ENCODE measurements around the gene KIF6. TPM values are rescaled to one million over a fixed set of nuclear protein-coding genes. Genes with fewer than 3 reads are reported as not detected.

KIF6 gene
- total and polyA plus RNA-seq, 2 donors: 0.24 to 0.37 TPM

GRCh38 chr6:39756582-39756981 is 31.4 kb upstream of the KIF6 start:
- Histone ChIP-seq H3K27me3 (ENCODE audit: control insufficient read depth in 2 of 2, insufficient read depth in 1 of 2, low read length in 1 of 2) (no peaks in the 10 kb centered on the region), H3K4me3 (ENCODE audit: low read length in 2 of 2) (no peak overlapping the region), H3K9me3 (ENCODE audit: control insufficient read depth in 2 of 2, insufficient read depth in 1 of 2, low read length in 1 of 2) (no peaks in the 10 kb centered on the region), H3K36me3 (ENCODE audit: control insufficient read depth in 2 of 2, insufficient read depth in 2 of 2, low read length in 1 of 2) (no peaks in the 10 kb centered on the region), H3K4me1 (ENCODE audit: control insufficient read depth in 2 of 2, insufficient read depth in 2 of 2, low read length in 2 of 2) (no peaks in the 10 kb centered on the region), H3K27ac (ENCODE audit: low read depth in 1 of 2, low read length in 1 of 2) (no peak overlapping the region)
- no peak for DNase-seq (ENCODE audit: low read depth in 6 of 9, low spot score in 9 of 9)
- WGBS: 100% methylated on average over 2 of the region's 2 CpGs

- Histone ChIP-seq H3K9me3 (ENCODE audit: control insufficient read depth in 2 of 2, insufficient read depth in 1 of 2, low read length in 1 of 2) (no peaks in the 10 kb centered on the region), H3K27me3 (ENCODE audit: control insufficient read depth in 2 of 2, insufficient read depth in 1 of 2, low read length in 1 of 2) (no peaks in the 10 kb centered on the region), H3K4me3 (ENCODE audit: low read length in 2 of 2) (no peak overlapping the region), H3K36me3 (ENCODE audit: control insufficient read depth in 2 of 2, insufficient read depth in 2 of 2, low read length in 1 of 2) (no peaks in the 10 kb centered on the region), H3K4me1 (ENCODE audit: control insufficient read depth in 2 of 2, insufficient read depth in 2 of 2, low read length in 2 of 2) (no peaks in the 10 kb centered on the region), H3K27ac (ENCODE audit: low read depth in 1 of 2, low read length in 1 of 2) (no peak overlapping the region)
- DNase-seq (ENCODE audit: low read depth in 6 of 9, low spot score in 9 of 9): no peak
- WGBS: 95% methylated on average over 1 of the region's 1 CpG
Observed at GRCh38 chr6:39755231-39755630, 30.0 kb upstream of the KIF6 start.

- no peaks in the 10 kb centered on the region for H3K4me1 ChIP-seq (ENCODE audit: control insufficient read depth in 2 of 2, insufficient read depth in 2 of 2, low read length in 2 of 2)
- 94% methylated on average over 5 of the region's 5 CpGs for WGBS
- no peaks in the 10 kb centered on the region for H3K27me3 ChIP-seq (ENCODE audit: control insufficient read depth in 2 of 2, insufficient read depth in 1 of 2, low read length in 1 of 2)
- no peak for DNase-seq (ENCODE audit: low read depth in 6 of 9, low spot score in 9 of 9)
- H3K9me3 ChIP-seq (ENCODE audit: control insufficient read depth in 2 of 2, insufficient read depth in 1 of 2, low read length in 1 of 2): no peaks in the 10 kb centered on the region
- no peak overlapping the region for H3K27ac ChIP-seq (ENCODE audit: low read depth in 1 of 2, low read length in 1 of 2)
- no peaks in the 10 kb centered on the region for H3K36me3 ChIP-seq (ENCODE audit: control insufficient read depth in 2 of 2, insufficient read depth in 2 of 2, low read length in 1 of 2)
- H3K4me3 ChIP-seq (ENCODE audit: low read length in 2 of 2): no peak overlapping the region
Observed at GRCh38 chr6:39754514-39755115, 29.4 kb upstream of the KIF6 start.

- no peak for DNase-seq (ENCODE audit: low read depth in 6 of 9, low spot score in 9 of 9)
Observed at GRCh38 chr6:39753725-39754045, 28.5 kb upstream of the KIF6 start.

GRCh38 chr6:39752835-39753724 is 27.9 kb upstream of the KIF6 start:
- Histone ChIP-seq H3K27ac (ENCODE audit: low read depth in 1 of 2, low read length in 1 of 2) (no peak overlapping the region), H3K4me3 (ENCODE audit: low read length in 2 of 2) (no peak overlapping the region), H3K27me3 (ENCODE audit: control insufficient read depth in 2 of 2, insufficient read depth in 1 of 2, low read length in 1 of 2) (no peaks in the 10 kb centered on the region), H3K36me3 (ENCODE audit: control insufficient read depth in 2 of 2, insufficient read depth in 2 of 2, low read length in 1 of 2) (no peaks in the 10 kb centered on the region), H3K9me3 (ENCODE audit: control insufficient read depth in 2 of 2, insufficient read depth in 1 of 2, low read length in 1 of 2) (no peaks in the 10 kb centered on the region), H3K4me1 (ENCODE audit: control insufficient read depth in 2 of 2, insufficient read depth in 2 of 2, low read length in 2 of 2) (no peaks in the 10 kb centered on the region)
- WGBS: 89% methylated on average over 12 of the region's 12 CpGs
- DNase-seq (ENCODE audit: low read depth in 6 of 9, low spot score in 9 of 9): no peak

More at GRCh38 chr6:39753725-39754045, 28.5 kb upstream of the KIF6 start:
- no peaks in the 10 kb centered on the region for H3K27me3 ChIP-seq (ENCODE audit: control insufficient read depth in 2 of 2, insufficient read depth in 1 of 2, low read length in 1 of 2)
- H3K36me3 ChIP-seq (ENCODE audit: control insufficient read depth in 2 of 2, insufficient read depth in 2 of 2, low read length in 1 of 2): no peaks in the 10 kb centered on the region
- no peak overlapping the region for H3K27ac ChIP-seq (ENCODE audit: low read depth in 1 of 2, low read length in 1 of 2)
- H3K4me3 ChIP-seq (ENCODE audit: low read length in 2 of 2): no peak overlapping the region
- no peaks in the 10 kb centered on the region for H3K4me1 ChIP-seq (ENCODE audit: control insufficient read depth in 2 of 2, insufficient read depth in 2 of 2, low read length in 2 of 2)
- H3K9me3 ChIP-seq (ENCODE audit: control insufficient read depth in 2 of 2, insufficient read depth in 1 of 2, low read length in 1 of 2): no peaks in the 10 kb centered on the region
- 52% methylated on average over 3 of the region's 3 CpGs for WGBS

- Histone ChIP-seq H3K36me3 (ENCODE audit: control insufficient read depth in 2 of 2, insufficient read depth in 2 of 2, low read length in 1 of 2) (no peaks in the 10 kb centered on the region), H3K4me3 (ENCODE audit: low read length in 2 of 2) (no peak overlapping the region), H3K27ac (ENCODE audit: low read depth in 1 of 2, low read length in 1 of 2) (no peak overlapping the region), H3K27me3 (ENCODE audit: control insufficient read depth in 2 of 2, insufficient read depth in 1 of 2, low read length in 1 of 2) (no peaks in the 10 kb centered on the region), H3K4me1 (ENCODE audit: control insufficient read depth in 2 of 2, insufficient read depth in 2 of 2, low read length in 2 of 2) (no peaks in the 10 kb centered on the region), H3K9me3 (ENCODE audit: control insufficient read depth in 2 of 2, insufficient read depth in 1 of 2, low read length in 1 of 2) (no peaks in the 10 kb centered on the region)
- WGBS: 92% methylated on average over 3 of the region's 3 CpGs
- DNase-seq (ENCODE audit: low read depth in 6 of 9, low spot score in 9 of 9): no peak
Observed at GRCh38 chr6:39746795-39747194, 21.6 kb upstream of the KIF6 start.

GRCh38 chr6:39733704-39734103 is 8.5 kb upstream of the KIF6 start:
- no peaks in the 10 kb centered on the region for H3K36me3 ChIP-seq (ENCODE audit: control insufficient read depth in 2 of 2, insufficient read depth in 2 of 2, low read length in 1 of 2)
- no peaks in the 10 kb centered on the region for H3K4me1 ChIP-seq (ENCODE audit: control insufficient read depth in 2 of 2, insufficient read depth in 2 of 2, low read length in 2 of 2)
- no peak overlapping the region for H3K4me3 ChIP-seq (ENCODE audit: low read length in 2 of 2)
- DNase-seq (ENCODE audit: low read depth in 6 of 9, low spot score in 9 of 9): no peak
- H3K9me3 ChIP-seq (ENCODE audit: control insufficient read depth in 2 of 2, insufficient read depth in 1 of 2, low read length in 1 of 2): no peaks in the 10 kb centered on the region
- H3K27ac ChIP-seq (ENCODE audit: low read depth in 1 of 2, low read length in 1 of 2): no peak overlapping the region
- peaks cover 0 to 4% of the 10 kb centered on the region in 2 donors for H3K27me3 ChIP-seq (ENCODE audit: control insufficient read depth in 2 of 2, insufficient read depth in 1 of 2, low read length in 1 of 2)
- WGBS: 60% methylated on average over 2 of the region's 2 CpGs

GRCh38 chr6:39731565-39731964 is 6.4 kb upstream of the KIF6 start:
- Histone ChIP-seq H3K36me3 (ENCODE audit: control insufficient read depth in 2 of 2, insufficient read depth in 2 of 2, low read length in 1 of 2) (no peaks in the 10 kb centered on the region), H3K27me3 (ENCODE audit: control insufficient read depth in 2 of 2, insufficient read depth in 1 of 2, low read length in 1 of 2) (peaks cover 0 to 4% of the 10 kb centered on the region in 2 donors), H3K4me1 (ENCODE audit: control insufficient read depth in 2 of 2, insufficient read depth in 2 of 2, low read length in 2 of 2) (no peaks in the 10 kb centered on the region), H3K4me3 (ENCODE audit: low read length in 2 of 2) (no peak overlapping the region), H3K27ac (ENCODE audit: low read depth in 1 of 2, low read length in 1 of 2) (no peak overlapping the region), H3K9me3 (ENCODE audit: control insufficient read depth in 2 of 2, insufficient read depth in 1 of 2, low read length in 1 of 2) (no peaks in the 10 kb centered on the region)
- WGBS: 91% methylated on average over 6 of the region's 6 CpGs
- no peak for DNase-seq (ENCODE audit: low read depth in 6 of 9, low spot score in 9 of 9)

GRCh38 chr6:39729945-39730344 is 4.7 kb upstream of the KIF6 start:
- no peak for DNase-seq (ENCODE audit: low read depth in 6 of 9, low spot score in 9 of 9)
- H3K4me1 ChIP-seq (ENCODE audit: control insufficient read depth in 2 of 2, insufficient read depth in 2 of 2, low read length in 2 of 2): peaks cover 0 to 4% of the 10 kb centered on the region in 2 donors
- peaks cover 0 to 4% of the 10 kb centered on the region in 2 donors for H3K27me3 ChIP-seq (ENCODE audit: control insufficient read depth in 2 of 2, insufficient read depth in 1 of 2, low read length in 1 of 2)
- H3K27ac ChIP-seq (ENCODE audit: low read depth in 1 of 2, low read length in 1 of 2): no peak overlapping the region
- no peaks in the 10 kb centered on the region for H3K9me3 ChIP-seq (ENCODE audit: control insufficient read depth in 2 of 2, insufficient read depth in 1 of 2, low read length in 1 of 2)
- H3K4me3 ChIP-seq (ENCODE audit: low read length in 2 of 2): no peak overlapping the region
- H3K36me3 ChIP-seq (ENCODE audit: control insufficient read depth in 2 of 2, insufficient read depth in 2 of 2, low read length in 1 of 2): no peaks in the 10 kb centered on the region
